H54 (cell line): ENCODE measurements around the gene KCNQ2.

Experiments
- DNase-seq: peaks from one replicate; pipeline ENCODE4 v3.0.0; 2011; ENCODE audit warnings: low spot score, mixed read lengths; ENCODE audit not compliant: insufficient read length
- FAIRE-seq: peaks from 3 replicates; lab custom pipeline; 2011; peaks lifted over from hg19 to GRCh38; lab: Jason Lieb, UNC
- POLR2A ChIP-seq: IDR thresholded peaks from 2 replicates; pipeline ENCODE4 v1.6.1; 2011; ENCODE audit warnings: low read depth, mild to moderate bottlenecking, low read length

The KCNQ2 gene

DNA sequence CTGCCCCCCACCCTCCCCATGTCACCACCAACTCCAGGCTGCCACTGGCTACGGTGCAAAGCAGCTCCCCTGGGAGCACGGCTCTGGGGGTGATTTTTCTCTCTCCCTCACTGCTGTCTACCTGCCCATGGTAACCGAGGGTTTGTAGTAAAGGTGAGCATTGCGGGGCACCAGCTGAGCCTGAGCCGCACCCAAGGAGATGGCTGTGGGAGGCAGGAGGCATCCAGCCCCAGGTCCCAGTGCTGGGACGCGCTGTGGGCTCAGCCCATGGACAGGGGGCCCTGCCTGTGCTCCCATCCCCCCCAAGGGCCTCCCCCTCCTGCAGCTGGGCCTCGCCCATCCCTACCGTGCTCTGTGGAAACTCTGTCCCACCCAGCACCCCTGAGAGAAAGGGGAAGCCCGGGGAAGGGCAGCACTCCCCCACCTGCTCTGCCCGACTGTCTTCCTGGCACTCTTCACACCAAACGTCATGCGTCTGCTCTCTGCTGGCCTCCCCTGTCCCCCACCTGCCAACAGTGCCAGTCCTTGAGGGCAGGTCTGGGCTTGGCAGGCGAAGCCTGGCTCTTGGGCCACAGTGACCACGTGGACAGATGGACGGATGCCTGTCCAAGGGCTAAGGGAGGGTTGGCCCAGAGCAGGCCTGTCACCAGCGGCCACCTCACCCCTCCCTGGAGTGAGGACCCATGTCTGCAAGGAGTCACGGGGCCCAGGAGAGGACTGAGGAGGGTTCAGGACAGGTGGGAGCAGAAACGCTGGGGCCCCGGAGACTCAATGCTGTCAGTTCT is 107.5 kb downstream of the KCNQ2 start:
- no peak for DNase-seq
- no peak for TF ChIP-seq POLR2A
- FAIRE-seq = no peak

DNA sequence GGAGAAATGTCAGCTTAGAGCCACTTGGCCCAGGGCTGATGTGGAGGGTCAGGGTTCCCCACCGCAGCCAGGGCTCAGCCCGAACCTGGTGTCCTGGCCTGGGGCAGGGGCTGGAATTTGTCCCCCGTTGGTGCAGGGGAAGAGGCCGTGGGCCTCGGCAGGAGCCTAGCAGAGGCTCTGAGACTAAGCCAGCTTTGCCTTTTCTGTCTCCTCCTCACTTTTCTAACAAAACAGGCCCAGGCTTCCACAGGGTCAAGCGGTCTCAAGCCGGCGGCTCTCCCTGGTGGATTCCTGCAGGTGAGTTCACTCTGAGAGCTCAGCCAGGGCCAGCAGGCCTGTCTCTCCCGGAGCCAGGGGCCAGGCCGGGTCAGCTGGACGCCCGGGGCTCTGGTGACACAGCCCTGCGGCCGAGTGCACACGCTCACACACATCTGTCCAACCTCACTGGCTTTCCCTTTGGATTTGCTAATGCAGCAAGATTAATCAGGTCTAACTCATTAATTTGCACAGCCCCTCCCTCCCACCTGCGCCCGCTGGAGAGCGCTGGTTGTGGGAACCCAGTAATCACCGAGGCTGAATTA is 108.4 kb downstream of the KCNQ2 start:
- DNase-seq (no peak), FAIRE-seq (no peak)
- no peak for TF ChIP-seq POLR2A

DNA sequence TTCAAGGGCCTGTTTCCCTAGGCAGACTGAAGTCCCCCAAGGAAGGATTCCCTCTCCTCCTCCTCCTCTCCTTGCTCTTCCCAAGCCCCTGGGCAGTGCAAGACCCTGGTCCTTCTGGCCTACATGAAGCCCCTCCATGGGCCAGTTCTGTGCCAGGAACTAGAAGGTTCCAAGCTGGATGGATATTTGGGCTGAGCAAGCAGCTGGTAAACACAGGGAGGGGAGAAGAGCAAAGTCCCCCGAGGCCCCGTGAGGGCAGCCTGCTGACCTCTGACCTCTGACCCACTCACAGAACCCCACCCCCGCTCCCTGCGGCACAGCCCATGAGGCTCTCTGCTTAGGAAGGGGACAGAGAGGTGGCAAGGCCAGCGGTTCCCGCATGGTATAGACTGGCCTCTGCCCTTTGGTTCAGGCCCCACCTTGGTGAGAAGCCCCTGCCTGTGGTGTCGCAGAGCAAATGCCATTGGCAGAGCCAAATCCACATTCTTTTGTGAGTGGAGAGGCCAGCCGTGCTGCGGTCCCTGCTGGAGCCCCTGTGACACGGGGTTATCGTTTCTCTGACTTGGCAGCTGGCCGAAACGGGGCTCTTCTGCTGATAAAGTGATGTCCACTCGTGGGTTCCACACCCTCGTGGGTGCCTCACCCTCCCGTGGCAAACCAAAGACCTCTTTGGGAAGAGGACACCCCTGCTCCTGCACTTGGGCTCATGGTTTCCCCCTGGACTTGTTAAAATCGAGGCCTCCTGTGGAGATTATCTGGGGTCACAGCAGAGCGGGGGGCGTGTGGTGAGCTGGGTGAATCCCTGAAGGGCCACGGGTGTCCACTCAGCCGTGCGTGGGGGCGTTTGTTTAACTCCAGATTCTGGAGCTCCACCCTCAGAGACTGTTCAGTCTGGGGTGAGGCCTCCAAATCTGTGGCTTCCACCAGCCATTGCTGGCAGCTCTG is 109.2 kb downstream of the KCNQ2 start:
- DNase-seq = no peak
- FAIRE-seq = no peak
- TF ChIP-seq POLR2A = no peak

DNA sequence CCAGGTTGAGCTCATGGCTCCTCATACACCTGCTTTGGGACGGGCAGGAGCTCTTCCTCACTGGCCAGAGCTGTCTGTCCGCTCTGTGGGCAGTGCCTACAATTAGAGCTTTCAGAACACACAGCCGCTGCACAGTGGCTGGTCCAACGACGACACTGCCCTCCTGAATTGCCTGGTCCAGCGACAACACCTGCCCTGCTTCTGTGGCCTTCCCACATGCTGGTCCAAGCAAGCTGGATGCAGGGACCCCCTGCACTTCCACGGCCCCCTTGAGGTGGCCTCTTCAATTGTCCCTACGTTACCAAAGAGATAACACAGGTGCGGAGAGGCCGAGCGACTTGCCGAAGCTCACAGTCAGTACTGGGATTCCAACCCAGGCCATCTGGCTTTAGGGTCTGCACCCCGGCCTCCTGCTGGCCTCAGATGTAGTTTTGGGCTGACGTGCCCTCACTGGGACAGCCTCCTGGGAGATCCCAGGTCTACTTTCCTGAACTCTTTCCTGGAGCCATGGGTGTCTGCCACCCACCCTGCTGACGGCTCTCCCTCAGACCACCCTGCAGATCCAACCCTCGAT is 109.9 kb downstream of the KCNQ2 start:
- TF ChIP-seq POLR2A = no peak
- no peak for FAIRE-seq
- DNase-seq = no peak

DNA sequence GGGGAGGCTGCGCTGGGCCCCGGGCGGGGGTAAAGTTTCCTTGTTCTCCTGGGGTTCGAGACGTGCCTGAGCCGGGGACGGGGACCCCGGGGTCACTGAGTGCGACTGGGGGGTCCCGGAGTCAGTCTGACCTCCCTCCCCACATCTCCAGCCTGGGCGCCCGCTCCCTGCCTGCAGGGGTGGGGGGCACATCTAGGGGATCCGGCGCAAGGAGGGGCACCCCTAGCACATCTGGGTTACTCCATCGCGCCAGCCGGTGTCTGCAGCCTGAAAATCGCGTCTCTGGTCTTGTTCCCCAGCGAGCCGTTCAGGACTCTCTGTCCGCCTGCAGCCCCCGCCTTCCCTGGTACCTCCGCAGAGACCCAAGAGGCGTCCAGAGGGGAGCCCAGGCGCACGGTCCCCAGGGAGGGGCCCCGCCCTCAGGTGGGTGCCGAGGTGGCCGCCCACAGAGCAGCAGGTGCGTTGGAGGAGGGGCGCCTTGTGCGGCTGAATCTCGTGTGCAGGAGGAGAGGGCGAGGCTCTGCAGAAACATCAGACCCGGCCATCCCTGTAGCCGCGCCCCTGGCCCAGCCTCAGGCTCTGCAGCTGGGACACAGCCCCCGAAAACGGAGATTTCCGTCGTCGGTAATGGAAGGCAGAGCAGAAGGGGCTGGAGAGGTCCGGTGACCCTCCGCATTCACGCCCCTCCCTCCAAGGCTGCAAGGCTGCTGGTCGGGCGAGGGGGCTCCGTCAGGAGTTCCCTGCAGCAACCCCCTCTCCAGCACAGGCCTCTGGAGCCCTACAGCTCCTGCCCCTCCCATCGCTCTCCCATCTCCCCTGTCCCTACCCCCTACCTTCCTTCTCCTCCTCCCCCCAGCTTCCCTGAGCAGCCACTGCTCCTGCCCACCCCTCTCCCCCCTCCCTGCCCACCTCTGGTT is 110.7 kb downstream of the KCNQ2 start:
- FAIRE-seq = no peak
- no peak for TF ChIP-seq POLR2A
- DNase-seq = no peak

DNA sequence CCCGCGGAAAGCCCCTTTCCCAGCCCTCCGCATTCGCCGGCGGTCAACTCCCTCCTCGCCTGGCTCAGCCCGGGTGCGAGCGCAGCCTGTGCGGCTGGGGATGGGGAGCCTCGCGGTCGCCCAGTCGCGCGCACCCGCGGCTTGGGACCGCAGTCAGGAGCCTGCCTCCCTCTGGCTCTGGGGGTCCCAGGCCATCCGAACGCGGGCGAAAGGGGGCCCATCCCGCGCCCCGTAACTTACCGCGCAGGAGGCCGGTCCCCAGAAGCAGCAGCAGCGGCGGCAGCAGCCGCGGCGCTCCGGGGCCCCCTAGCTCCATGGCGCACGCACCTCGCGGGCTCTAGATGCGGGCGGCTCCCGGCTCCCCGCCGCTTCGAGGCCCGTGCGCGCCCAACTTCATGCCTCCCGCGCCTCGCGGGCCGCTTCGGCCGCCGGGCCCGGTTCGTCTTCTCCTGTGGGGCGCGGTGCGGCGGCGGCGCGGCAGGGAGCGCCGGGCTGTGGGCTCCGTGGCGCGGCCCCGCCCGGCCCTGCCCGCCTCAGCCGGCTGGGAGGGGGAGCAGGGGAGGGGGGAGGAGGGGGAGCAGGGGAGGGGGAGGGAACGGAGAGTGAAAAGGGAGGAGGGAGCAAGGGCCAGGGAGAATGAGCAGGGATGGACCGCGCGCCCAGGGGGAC is 111.5 kb downstream of the KCNQ2 start, which contains the start of gene CHRNA4:
Gene CHRNA4 (minus strand): TSS at position 500 of the 669 bp plus-strand sequence. CDS start 184 bp downstream, at position 316.
- FAIRE-seq (no peak), DNase-seq (no peak)
- no peak for TF ChIP-seq POLR2A

DNA sequence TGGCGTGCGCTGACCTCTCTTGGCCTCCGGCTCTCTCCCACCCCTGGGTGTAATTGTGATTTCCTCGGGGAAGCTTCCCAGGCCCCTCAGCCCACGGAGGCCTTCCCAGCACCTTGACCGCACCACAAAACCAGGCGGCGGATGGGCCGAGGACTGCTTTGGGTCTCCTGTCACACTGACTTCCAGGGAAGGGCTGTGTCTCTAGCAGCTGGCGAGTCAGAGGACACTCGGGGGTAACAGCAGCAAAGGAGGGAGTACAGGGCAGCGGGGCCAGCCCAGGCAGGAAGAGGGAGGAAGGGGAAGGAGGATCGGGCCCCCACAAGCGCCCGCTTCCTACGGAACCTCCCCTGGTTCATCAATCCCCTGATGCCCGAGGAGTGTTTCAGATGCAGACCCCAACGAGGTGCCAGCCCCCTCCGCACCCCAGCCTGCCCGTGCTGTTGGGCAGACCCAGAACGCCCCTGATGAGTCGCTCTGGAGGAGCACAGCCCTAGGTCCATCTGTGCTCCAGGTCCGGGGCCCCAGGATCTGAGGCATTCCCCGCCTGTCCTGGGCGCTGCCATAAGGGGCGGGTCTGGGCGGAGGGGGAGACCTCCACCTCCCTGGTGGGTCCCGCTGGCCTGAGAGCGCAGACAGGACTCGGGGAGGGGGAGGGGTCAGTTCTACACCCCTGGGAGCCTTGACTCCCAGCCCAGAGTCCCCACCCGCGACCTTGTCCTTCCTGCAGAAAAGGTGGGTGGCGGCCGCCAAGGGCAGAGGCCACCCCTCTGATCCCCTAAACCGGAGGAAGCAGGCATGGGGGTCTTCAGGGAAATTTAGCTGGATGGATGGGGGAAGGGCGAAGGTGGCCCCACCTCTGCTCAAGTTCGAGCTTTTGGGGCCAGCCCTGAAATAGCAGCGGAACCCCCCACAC is 112.3 kb downstream of the KCNQ2 start:
- TF ChIP-seq POLR2A = no peak
- FAIRE-seq (no peak), DNase-seq (no peak)

DNA sequence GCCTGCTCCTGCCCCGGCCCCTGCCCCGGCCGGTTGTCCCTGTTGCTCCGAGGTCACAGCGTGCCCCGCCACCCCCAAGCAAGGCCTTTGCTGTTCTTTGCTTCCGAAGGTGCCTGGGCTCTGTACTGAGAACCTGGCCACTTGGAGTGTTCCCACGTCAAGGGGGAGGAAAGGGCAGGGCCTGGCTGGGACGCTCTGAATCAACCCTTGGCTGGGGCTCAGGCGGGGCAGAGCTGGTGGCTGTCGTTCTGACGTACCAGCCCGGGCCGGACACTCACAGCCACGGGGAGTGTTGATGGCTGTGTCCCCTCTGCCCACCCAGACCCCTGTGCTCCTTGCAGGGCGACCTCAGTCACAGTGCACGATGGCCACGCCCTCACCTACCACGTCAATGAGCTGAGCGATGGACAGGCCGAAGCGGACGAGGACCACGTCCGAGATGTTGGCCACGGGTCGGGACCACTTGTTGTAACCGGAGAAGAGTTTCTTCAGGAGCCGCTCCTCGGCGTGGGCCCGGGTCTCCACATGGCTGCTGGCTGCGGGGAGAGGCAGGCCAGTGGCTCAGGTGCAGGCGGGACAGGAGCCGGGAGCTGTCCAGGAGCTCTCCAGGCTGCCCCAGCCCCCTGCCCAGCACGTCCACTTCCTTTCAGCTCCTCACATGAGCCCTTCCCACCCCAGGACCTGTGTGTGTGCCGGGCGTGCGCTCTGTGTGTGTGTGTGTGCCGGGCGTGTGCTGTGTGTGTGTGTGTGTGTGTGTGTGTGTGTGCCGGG is 113.1 kb downstream of the KCNQ2 start:
- DNase-seq (no peak), FAIRE-seq (no peak)
- no peak for TF ChIP-seq POLR2A

DNA sequence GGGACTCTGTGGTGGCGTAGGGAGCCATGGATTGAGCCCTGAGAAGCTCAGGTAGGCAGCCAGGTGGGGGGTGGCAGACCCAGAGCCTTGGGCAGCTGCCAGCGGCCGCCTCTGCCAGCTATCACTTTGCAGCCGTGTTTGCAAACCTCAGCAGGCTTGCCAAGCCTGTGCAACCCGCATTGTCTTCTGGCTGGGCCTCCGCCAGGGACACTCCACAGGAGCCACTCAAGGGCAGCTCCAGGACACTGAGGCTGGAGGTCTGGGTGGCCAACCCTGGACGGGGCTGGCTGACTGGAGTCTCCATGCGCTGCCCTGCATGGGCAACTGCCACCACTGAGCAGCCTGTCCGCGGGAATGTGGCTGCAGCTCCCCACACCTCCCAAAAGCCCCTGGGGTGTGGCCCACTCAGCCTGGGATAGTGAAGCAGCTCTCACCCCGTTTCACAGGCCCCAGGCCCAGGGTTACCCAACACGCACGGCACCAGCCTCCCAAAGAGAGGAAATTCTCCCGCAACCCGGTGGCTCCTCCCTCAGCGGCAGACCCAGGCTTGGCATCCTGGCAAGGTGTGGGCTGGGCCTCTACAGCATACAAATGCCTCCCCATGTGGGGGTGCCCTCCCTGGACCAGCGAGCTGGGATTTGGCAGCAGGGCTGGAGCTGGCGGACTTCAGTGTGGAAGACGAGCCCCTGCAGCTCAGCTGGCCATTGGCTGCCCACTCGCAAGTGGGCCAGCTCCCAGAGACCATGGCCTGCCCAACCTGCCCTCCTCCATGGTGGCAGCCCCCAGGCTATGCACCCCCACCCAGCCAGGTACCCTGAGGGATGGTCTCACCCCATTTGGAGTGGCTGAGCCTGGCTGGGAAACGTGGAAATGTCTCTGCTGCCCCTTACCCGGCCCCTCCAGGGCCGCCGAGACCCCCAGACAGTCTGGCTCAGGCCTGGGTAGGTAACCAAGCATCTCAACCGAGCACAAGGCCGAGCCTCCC is 114.2 kb downstream of the KCNQ2 start:
- no peak for TF ChIP-seq POLR2A
- DNase-seq = no peak
- FAIRE-seq = no peak
